Heart left ventricle (tissue), 16 donors: ENCODE data around the gene CENPS. TPM values are rescaled to one million over a fixed set of nuclear protein-coding genes. Genes with fewer than 3 reads are reported as not detected.

Source experiments
- ATAC-seq, 4 donors: fragments of 200-7000 bp; cut with Tn5 transposase; one replicate each; pipeline ENCODE4 v1.9.1; 2020 to 2022; ENCODE audit warnings: moderate library complexity in 4 of 4, mild to moderate bottlenecking in 3 of 4, moderate number of reproducible peaks in 1 of 4
- DNase-seq, 5 donors: peaks; one replicate each; pipeline ENCODE4 v3.0.0-alpha.2; 2020
- H3K27ac ChIP-seq, 12 donors: fragments of 200-600 bp; sonication (generic) in 4 of 12; one replicate each; pipeline versions ENCODE4 v1.5.0 to v1.8.0; 2016 to 2022; ENCODE audit warnings: mild to moderate bottlenecking in 2 of 12
- H3K27me3 ChIP-seq, 9 donors: fragments of 200-600 bp; sonication (generic) in 2 of 9; one replicate each; pipeline versions ENCODE4 v1.5.1 to v1.8.0; 2016 to 2022; ENCODE audit warnings: mild to moderate bottlenecking in 3 of 9
- H3K36me3 ChIP-seq, 9 donors: fragments of 200-600 bp; sonication (generic) in 2 of 9; one replicate each; pipeline versions ENCODE4 v1.5.0 to v1.8.0; 2018 to 2022; ENCODE audit warnings: mild to moderate bottlenecking in 2 of 9
- H3K4me1 ChIP-seq, 12 donors: fragments of 200-600 bp; sonication (generic) in 4 of 12; one replicate each; pipeline versions ENCODE4 v1.5.0 to v1.8.0; 2016 to 2022; ENCODE audit warnings: mild to moderate bottlenecking in 3 of 12
- H3K4me3 ChIP-seq, 12 donors: fragments of 200-600 bp; sonication (generic) in 4 of 12; one replicate each; pipeline versions ENCODE4 v1.5.0 to v1.8.0; 2017 to 2022; ENCODE audit warnings: mild to moderate bottlenecking in 9 of 12, moderate library complexity in 4 of 12
- H3K9me3 ChIP-seq, 12 donors: fragments of 200-600 bp; sonication (generic) in 4 of 12; one replicate each; pipeline versions ENCODE4 v1.5.0 to v1.8.0; 2016 to 2022; ENCODE audit warnings: mild to moderate bottlenecking in 1 of 12
- POLR2A ChIP-seq, 2 donors: fragments of 450-650 bp; IDR thresholded peaks; one replicate each; pipeline ENCODE4 v1.6.1; 2017; ENCODE audit warnings: antibody characterized with exemption in 2 of 2, mild to moderate bottlenecking in 2 of 2, moderate library complexity in 2 of 2
- WGBS, 4 donors: extraction: QIAGEN DNeasy Blood & Tissue Kit in 2 of 4; methylation state at CpG; one replicate each; pipeline versions ENCODE4 v1.1.5 to v1.1.7; 2013 to 2018; 5-methylcytosine and 5-hydroxymethylcytosine counted together
- intact Hi-C, 10 donors: fragments of 100-400 bp; cut with DNase I; formaldehyde crosslinking; loops; one replicate each; pipeline versions ENCODE4 v1.11.1 to v1.14.2; 2022
- polyA plus RNA-seq, 2 donors: library from polyadenylated mRNA; stranded (reverse); fragments of 200-250 nt; gene quantifications; one replicate each; pipeline ENCODE4 v1.2.3, GENCODE V29; 2013
- total RNA-seq, 9 donors: library from RNA; depleted of rRNA in 2 of 9; stranded (reverse); fragments of >200 nt in 2 of 9; fragmentation: NEBNext Ultra II Directional in 3 of 9; extraction: Animal tissue kit (Norgen Biotek cat#: 25700) in 3 of 9; gene quantifications; one replicate each; pipeline versions ENCODE4 v1.1.0 to v1.2.4, GENCODE V29; 2016 to 2023
- TF ChIP-seq, protein P1 (sequence below), 12 donors: fragments of 200-600 bp; sonication (generic) in 4 of 12; IDR thresholded peaks; one replicate each; pipeline versions ENCODE4 v1.5.0 to v1.8.0; 2018 to 2022; ENCODE audit warnings: antibody characterized with exemption in 12 of 12, mild to moderate bottlenecking in 5 of 12
- donor health status: ischemic (EF 13 %, LVEDD 7.1; RV severe dilation, severe dysfunction).
- donor health status: healthy with polysubstance abuse.
- donor health status: DM: no; HTN: yes; CAD: no.
- donor health status: DM: no; HTN: no; CAD: no.
- donor health status: ischemic (EF 25% LVEDD 6.9; RV normal size, moderate dysfunction).
- donor health status: ischemic (EF 25% LVEDD 5.7; RV mildly dilated, moderate dysfunction).
- donor health status: healthy.
- donor health status: DM: yes; HTN: yes; CAD: no.
- donor health status: ischemic (EF 35%, LVEDD 5.7; RV mildly dilated, moderate dysfunction).
- donor health status: nonischemic (EF 11% LVEDD 7.7; RV severe dilation, severe dysfunction).
- donor health status: DM: yes; HTN: yes; CAD: no.
- donor health status: PGD.
- donor health status: ischemic (EF 29% LVEDD 5.4; RV normal size, mild dysfunction).
- donor health status: nonischemic (EF 23%, LVEDD 6.1; RV moderate dilation, normal function).

Gene CENPS
- total and polyA plus RNA-seq, 11 donors: 2.4 to 11.6 (median 8.2) TPM

DNA sequence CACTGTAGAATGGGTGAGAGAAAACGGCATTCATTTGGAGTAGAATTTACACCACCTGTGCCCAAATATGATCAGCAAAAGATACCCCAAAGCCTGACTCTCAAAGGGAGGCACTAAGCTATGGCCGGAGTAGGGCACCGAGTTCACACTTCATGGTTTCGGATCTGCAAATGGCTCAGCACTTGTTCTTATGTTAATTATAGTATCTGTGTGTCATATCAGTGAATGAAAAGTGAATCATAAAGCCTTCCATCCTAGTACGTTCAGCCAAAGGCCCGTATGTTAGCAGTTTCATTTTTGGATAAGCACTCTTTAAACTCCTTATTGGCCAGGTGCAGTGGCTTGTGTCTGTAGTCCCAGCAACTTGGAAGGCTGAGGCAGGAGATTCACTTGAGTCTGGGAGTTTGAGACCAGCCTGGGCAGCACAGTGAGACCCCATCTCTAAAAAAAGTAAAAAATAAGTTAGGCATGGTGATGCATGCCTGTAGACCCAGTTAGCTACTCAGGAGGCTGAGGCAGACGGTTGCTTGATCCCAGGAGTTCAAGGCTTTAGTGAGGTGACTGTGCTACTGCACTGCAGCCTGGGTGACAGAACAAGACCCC is 14.7 kb downstream of the CENPS start:
- H3K27ac ChIP-seq: no peak overlapping the region
- no peaks in the 10 kb centered on the region for H3K27me3 ChIP-seq
- no peaks in the 10 kb centered on the region for H3K4me1 ChIP-seq
- no peak for TF ChIP-seq POLR2A (IDR thresholded peaks at IDR 0.05)
- TF ChIP-seq, protein P1, sequence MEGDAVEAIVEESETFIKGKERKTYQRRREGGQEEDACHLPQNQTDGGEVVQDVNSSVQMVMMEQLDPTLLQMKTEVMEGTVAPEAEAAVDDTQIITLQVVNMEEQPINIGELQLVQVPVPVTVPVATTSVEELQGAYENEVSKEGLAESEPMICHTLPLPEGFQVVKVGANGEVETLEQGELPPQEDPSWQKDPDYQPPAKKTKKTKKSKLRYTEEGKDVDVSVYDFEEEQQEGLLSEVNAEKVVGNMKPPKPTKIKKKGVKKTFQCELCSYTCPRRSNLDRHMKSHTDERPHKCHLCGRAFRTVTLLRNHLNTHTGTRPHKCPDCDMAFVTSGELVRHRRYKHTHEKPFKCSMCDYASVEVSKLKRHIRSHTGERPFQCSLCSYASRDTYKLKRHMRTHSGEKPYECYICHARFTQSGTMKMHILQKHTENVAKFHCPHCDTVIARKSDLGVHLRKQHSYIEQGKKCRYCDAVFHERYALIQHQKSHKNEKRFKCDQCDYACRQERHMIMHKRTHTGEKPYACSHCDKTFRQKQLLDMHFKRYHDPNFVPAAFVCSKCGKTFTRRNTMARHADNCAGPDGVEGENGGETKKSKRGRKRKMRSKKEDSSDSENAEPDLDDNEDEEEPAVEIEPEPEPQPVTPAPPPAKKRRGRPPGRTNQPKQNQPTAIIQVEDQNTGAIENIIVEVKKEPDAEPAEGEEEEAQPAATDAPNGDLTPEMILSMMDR (IDR thresholded peaks at IDR 0.05): no peak
- ATAC-seq (no peak), DNase-seq (no peak)
- H3K36me3 ChIP-seq: peaks cover 0 to 30% (median 3%) of the 10 kb centered on the region in 9 donors
- 88 to 92% (median 90%) methylated on average over 7 of the region's 7 CpGs for WGBS, 4 donors
- no peaks in the 10 kb centered on the region for H3K9me3 ChIP-seq
- intact Hi-C loops: no loop called here
- H3K4me3 ChIP-seq: no peak overlapping the region

DNA sequence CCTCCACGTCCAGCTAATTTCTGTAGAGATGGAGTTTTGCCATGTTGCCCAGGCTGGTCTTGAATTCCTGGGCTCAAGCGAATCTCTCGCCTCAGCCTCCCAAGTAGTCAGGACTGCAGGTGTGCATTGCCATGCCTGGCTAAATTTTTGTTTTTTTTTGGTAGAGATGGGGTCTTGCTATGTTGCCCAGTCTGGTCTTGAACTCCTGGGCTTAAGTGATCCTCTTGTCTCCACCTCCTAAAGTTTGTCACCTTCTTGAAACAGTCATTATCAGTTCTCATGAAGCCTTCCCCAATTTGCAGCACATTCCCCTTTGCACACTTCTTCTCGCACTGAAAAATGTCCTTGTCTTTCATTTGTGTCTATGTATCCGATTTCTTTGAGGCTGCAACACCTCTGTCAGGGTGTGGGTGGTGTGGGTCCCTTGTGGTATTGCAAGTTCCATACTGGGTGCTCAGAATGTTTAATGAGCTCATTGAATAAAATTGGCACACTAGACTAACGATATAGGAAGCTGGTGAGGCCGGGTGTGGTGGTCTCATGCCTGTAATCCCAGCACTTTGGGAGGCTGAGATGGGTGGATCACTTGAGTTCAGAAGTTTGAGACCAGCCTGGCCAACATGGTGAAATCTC is 16.7 kb downstream of the CENPS start:
- no peaks in the 10 kb centered on the region for H3K9me3 ChIP-seq

DNA sequence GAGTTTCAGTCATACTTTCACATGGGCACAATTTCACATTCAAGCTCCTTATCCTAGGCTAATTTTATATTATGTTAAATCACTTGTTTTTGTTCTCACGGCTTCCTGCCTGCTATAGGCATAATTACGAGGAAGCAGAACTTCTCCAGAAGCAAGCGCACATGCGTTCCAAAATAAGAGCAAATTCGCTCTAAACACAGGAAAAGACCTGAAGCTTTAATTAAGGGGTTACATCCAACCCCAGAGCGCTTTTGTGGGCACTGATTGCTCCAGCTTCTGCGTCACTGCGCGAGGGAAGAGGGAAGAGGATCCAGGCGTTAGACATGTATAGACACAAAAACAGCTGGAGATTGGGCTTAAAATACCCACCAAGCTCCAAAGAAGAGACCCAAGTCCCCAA is 19.5 kb downstream of the CENPS start, which contains the start of gene CORT:
Gene CORT, plus strand, starts transcription at position 281 of the 400 bp plus-strand sequence. CDS start 193 bp downstream, outside the sequence.
- H3K36me3 ChIP-seq: peaks cover 0 to 2% (median 0%) of the 10 kb centered on the region in 9 donors
- 80 to 91% (median 89%) methylated on average over 10 of the region's 10 CpGs for WGBS, 4 donors
- no peak for TF ChIP-seq POLR2A (IDR thresholded peaks at IDR 0.05)
- TF ChIP-seq, protein P1 (IDR thresholded peaks at IDR 0.05): no peak
- intact Hi-C loops: no loop called here
- DNase-seq: no peak
- H3K27me3 ChIP-seq: no peaks in the 10 kb centered on the region
- no peak for ATAC-seq
- peaks cover 0 to 11% (median 3%) of the 10 kb centered on the region in 12 donors for H3K4me1 ChIP-seq
- H3K4me3 ChIP-seq: no peak within 1 kb of the TSS
- no peak within 1 kb of the TSS for H3K27ac ChIP-seq
- no peaks in the 10 kb centered on the region for H3K9me3 ChIP-seq

More for the DNA sequence above, 16.7 kb downstream of the CENPS start:
- ATAC-seq (no peak), DNase-seq (no peak)
- H3K36me3 ChIP-seq: peaks cover 0 to 17% (median 0%) of the 10 kb centered on the region in 9 donors
- H3K27ac ChIP-seq: no peak overlapping the region
- H3K4me1 ChIP-seq: peaks cover 0 to 11% (median 3%) of the 10 kb centered on the region in 12 donors
- no peak overlapping the region for H3K4me3 ChIP-seq
- 95 to 97% (median 95%) methylated on average over 7 of the region's 7 CpGs for WGBS, 4 donors
- intact Hi-C loops: no loop called here
- H3K27me3 ChIP-seq: no peaks in the 10 kb centered on the region
- no peak for TF ChIP-seq POLR2A (IDR thresholded peaks at IDR 0.05)
- TF ChIP-seq, protein P1 (IDR thresholded peaks at IDR 0.05): no peak

DNA sequence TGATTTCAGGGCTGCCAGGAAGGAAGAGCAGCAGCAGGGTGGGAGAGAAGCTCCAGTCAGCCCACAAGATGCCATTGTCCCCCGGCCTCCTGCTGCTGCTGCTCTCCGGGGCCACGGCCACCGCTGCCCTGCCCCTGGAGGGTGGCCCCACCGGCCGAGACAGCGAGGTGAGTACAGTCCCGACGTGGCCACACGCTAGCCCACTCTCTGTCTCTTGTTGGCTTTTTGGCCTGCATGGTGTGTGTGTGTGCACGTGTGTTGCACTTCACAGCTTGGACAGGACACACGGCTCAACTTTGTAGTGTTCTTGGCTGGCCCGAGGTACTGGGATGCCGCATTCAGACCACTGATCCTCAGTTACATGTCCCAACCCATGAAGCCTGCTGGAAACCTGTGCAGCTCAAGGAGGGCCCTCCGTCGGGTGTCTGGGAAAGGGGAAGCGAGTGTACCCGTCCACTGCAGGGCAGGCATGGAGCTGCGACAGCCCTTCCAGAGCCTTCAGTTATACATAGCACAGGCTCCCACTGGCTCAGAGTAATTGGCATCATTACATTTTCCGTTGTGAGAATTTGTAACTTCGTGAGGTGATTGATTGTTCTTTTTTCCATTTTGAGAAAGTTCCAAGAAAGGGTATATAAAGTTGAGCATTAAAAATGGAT is 20.1 kb downstream of the CENPS start:
- no peak overlapping the region for H3K4me3 ChIP-seq
- no peak for TF ChIP-seq POLR2A (IDR thresholded peaks at IDR 0.05)
- TF ChIP-seq, protein P1 (IDR thresholded peaks at IDR 0.05): no peak
- DNase-seq: no peak
- intact Hi-C loops: no loop called here
- H3K27me3 ChIP-seq: no peaks in the 10 kb centered on the region
- no peak for ATAC-seq
- H3K36me3 ChIP-seq: no peaks in the 10 kb centered on the region
- 81 to 83% (median 82%) methylated on average over 21 of the region's 21 CpGs for WGBS, 4 donors
- no peak overlapping the region for H3K27ac ChIP-seq
- peaks cover 0 to 11% (median 3%) of the 10 kb centered on the region in 12 donors for H3K4me1 ChIP-seq
- H3K9me3 ChIP-seq: no peaks in the 10 kb centered on the region
